DOHH2 (cell line): ENCODE data around the gene RCOR1.

Source experiments
- CTCF ChIP-seq: fragments of 200-600 bp; sonication (generic); IDR thresholded peaks from one replicate; pipeline ENCODE4 v1.5.1; 2014; ENCODE audit warnings: antibody characterized with exemption, mild to moderate bottlenecking, low read depth, low read length; ENCODE audit not compliant: poor library complexity, severe bottlenecking
- EZH2phosphoT487 ChIP-seq: fragments of 200-600 bp; sonication (generic); IDR thresholded peaks from 2 replicates; pipeline ENCODE4 v1.6.1; 2017; ENCODE audit warnings: borderline replicate concordance, mild to moderate bottlenecking, antibody characterized with exemption, low read length, moderate library complexity, mixed read lengths

- TF ChIP-seq CTCF = no peak
- TF ChIP-seq EZH2phosphoT487 = no peak
These were observed 3.6 kb upstream of the RCOR1 start for GRCh38 chr14:102588821-102589220.
